GM21360 (cell line): ENCODE data around the gene PDZRN3.

ENCODE experiments used
- ATAC-seq: cut with Tn5 transposase; IDR thresholded peaks from one replicate; pipeline ENCODE4 v1.9.1; 2021; ENCODE audit warnings: mild to moderate bottlenecking, moderate library complexity; ENCODE audit not compliant: unreplicated experiment

PDZRN3 gene

GRCh38 chr3:73561494-73561893 is 63.2 kb downstream of the PDZRN3 start:
- no peak for ATAC-seq

DNA sequence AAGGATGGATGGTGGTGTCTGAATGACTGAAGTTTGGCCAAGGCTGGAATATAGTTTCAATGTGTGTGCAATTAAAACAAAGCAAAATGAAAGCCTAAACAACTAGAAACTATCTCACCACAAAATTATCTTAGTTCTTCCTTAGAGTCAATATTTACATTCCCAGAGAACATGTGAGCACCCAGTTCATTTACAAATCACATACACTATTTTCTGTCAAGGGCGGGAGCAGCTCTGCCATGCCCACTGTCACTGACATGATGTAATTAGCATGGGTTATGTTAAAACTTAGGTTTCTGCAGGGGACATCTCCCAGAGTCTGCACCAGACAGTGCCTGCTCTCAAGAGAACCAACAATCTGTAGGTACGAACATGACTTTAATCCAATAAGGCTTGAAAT is 65.0 kb downstream of the PDZRN3 start:
- ATAC-seq: no peak

- ATAC-seq: no peak
Observed at GRCh38 chr3:73558727-73559075, 66.0 kb downstream of the PDZRN3 start.

GRCh38 chr3:73557986-73558726 is 66.6 kb downstream of the PDZRN3 start:
- no peak for ATAC-seq

- ATAC-seq: no peak
Observed at GRCh38 chr3:73556520-73557372, 68.0 kb downstream of the PDZRN3 start.

DNA sequence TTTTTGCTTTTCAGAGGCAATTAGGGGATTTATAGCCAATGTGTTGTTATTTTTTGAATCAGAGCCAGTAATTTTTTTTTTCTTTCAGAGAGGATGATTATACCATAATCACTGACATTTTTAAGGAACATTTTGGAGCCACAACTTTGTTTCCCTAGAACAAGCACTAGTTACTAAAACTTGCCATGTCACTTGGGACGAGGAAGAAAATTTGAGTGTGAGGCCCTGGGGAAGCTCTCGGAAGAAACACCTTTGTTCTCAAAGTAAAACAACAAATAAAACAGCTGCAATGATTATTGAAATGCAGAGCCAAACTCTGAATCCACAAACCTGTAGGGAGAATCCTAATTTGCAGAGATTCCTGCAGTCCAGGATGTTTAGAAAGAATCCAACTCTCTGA is 69.7 kb downstream of the PDZRN3 start:
- ATAC-seq: no peak

DNA sequence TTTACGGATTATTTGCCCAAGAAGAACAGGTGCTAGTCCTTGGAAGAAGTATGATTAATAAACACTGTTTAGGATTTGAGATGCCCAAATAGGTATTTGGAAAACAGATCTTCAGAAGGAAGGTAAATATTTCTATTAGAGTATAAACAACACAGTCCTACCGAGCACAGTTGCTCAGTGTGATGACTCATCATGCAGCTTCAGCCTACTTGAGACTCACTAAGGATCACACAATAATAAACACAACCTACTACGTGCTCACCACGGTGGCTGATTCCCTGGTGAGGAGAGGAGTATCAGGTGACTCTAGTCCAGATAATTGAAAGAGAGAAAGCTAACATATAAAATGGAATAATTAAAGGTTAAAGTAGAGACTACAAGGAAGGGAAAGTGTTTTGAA is 72.0 kb downstream of the PDZRN3 start:
- no peak for ATAC-seq

DNA sequence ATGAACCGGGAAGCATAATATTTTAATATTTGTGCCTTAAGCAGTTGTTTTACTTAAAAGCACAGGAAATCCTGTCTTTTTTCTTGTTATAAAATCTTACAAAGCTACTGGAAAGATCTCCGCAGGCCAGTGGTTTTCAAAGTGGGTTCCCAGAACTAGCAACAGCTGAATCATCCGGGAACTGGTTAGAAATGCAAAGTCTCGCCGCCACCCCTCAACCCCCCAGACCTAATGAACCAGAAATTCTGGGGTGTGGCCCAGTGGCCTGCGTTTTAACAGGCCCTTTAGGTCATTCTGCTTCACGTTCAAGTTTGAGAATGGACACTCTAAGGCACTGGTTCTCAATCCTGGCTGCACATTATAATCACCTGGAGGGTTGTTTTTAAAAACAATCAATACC is 74.7 kb downstream of the PDZRN3 start:
- no peak for ATAC-seq

DNA sequence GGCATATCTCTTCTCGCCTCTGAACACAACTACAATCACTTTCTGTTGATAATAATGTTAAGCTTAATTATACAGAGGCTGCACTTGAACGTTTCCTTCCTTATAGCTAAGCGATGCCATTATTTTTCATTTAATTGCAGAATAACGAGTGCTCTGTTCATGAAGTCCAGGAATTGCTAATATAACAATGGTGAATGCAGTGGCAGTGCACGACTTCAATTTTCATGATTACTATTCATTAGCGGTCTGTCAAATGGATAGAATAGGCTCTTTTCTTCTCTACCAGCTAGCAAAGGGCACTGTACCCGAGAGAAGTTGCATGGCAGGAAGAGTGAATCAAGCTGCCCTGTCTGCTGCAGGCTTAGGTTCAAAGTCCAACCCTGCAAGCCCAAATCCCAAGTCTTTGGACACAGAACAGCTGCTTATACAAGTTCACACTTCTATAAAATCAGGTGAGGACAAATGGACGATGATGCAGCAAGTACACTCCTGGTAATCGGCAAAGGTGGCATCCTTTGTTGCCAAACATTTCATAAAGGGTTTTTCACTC is 75.6 kb downstream of the PDZRN3 start:
- no peak for ATAC-seq

DNA sequence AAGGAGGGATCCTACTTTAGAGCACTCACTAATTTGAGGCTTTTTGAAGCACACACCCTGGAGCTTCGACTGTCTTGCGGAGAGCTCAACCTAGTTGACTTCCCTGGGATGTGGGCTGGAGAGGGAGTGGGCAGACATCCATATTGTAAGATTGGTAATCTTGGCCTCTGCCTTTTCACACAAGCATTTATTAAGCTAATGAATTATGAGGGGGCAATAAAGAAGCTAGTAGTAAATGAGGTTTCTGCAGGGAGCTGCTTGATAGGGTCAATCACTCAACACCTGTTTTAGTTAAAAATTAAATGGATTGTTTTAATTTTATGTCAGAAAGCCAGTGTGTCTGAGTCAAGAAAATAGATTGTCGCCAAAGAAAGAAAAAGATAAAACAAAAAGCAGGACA is 76.3 kb downstream of the PDZRN3 start:
- no peak for ATAC-seq

DNA sequence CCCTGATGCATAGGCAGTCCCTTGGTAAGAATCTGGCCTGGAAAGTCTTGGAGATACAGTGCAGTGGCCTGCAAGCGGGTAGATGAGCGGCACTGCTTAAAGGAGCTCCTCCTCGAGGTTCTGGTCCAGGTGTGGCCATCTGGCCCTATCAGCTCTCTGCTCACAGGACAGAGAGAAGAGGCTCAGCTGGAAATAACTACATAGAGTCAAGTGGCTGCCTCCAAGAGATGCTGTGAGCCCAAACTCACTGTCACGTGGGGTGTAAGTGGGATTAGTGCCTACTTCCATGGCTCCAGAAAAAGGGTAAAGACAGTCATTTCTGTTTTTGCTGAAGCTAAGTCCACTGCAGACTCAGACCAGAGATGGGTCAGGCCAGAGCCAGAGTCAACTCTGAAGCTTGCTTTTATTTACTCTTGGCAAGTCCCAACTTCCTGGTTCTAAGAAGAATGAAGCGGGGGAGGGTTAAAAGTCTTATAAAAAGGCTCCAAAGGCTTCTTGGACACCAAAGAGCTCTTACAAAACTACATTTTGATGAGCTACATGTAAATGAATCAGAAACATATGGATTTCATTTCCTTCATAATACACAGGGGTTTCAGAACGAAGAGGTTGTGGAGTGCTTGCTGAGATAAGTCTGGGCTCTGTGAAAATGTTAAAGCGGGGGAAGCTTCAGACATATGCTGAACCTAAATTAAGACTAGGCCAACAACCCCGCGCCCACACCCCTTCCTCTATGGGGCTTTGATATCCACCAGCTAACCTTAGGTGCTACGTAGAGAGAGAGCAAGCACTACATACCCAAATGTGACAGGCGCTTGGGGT is 77.1 kb downstream of the PDZRN3 start:
- no peak for ATAC-seq

GRCh38 chr3:73546961-73547360 is 77.8 kb downstream of the PDZRN3 start:
- no peak for ATAC-seq

GRCh38 chr3:73543412-73543811 is 81.3 kb downstream of the PDZRN3 start:
- no peak for ATAC-seq

DNA sequence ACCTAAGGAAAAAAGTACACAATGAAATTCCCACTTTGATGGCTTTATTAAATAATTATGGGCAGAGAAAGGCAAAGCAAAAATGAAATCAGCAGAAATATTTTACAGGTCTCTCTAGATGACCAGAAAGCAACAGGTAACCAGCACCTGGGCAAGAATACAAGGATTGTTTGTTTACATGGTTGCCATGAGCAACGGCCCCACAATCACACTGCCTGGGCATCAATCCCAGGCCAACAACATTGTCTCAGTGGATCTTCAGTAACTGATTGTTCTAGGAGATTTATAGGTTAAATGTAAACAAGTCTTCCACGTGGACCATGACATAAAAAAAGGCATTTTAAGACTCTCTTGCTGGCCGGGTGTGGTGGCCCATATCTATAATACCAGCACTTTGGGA is 82.6 kb downstream of the PDZRN3 start:
- ATAC-seq: no peak

- no peak for ATAC-seq
Observed at GRCh38 chr3:73540969-73541740, 83.6 kb downstream of the PDZRN3 start.

DNA sequence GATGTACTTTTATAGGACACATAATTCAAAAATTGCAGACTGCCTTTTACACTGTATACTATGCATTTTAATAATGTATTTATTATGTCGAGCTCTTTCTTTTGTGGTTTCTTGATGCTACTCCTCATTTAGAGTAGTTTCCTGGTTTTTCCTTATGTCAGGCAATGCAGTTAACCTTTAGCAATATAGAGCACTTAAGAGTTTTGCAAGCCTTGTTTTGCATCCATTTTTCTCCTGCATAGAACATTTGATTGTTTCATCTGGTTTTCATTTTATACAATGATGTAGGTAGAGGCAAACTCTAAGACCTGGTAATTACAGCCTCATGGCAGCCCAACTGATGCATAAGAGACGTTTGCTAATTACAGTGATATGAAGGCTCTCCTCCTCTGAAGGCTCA is 86.3 kb downstream of the PDZRN3 start:
- no peak for ATAC-seq

DNA sequence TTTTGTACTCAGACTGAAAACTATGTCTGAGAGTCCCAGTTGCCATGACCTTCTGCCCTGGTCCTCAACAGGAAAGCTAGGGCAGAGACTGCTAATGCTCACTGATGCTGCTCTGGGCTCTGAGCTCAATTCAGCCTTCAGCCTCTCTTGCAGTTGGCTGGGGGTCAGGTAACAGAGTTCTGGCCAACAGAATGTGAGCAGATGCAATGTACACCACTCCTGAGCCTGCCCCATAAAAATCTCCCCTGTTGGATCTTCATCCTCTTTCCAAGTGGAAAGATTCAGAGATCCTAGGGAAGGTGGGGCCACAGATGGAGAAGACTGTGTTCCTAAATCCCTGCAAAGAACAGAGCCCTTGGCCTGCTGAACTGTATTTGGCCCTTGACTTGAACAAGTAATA is 87.8 kb downstream of the PDZRN3 start:
- no peak for ATAC-seq

GRCh38 chr3:73536336-73536895 is 88.3 kb downstream of the PDZRN3 start:
- no peak for ATAC-seq

DNA sequence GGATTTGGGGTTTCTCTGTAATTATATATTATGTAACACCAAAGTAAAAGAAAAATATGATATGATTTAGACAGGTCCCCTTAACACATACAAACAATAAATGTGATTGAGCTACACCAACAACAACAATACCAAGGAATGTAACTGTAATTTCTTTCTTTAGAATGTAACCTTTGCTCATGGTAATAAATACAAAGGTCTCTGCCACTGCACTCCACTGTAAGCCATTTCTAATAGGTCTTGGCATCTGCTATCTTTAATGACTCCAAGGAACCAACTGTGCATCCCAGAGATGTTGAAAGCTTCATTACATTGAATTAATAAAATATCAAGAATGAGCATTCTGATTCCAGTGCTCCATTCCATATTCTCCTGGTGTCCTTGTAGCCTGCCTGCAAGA is 88.8 kb downstream of the PDZRN3 start:
- no peak for ATAC-seq

DNA sequence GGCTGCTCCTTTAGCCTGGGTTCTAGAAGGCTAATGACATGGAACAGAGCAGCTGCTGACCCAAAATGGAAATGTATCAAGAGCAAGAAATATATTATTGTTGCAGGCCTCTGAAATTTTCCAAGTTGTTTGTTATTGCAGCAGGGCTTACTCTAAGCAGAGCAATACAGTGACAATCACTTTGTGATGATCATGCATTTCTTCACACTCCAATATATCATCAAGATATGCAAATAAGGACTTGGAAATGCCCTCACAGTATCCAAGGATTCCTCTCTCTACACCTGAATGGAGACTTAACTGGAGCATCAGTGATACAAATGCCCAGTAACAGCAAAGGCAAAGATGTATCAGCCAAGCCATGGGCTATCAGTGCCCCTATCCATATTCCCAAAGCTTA is 89.6 kb downstream of the PDZRN3 start:
- no peak for ATAC-seq
